Bronchial epithelial cell (primary cell): ENCODE measurements around the gene GOLGA6C. TPM values are rescaled to one million over a fixed set of nuclear protein-coding genes. Genes with fewer than 3 reads are reported as not detected.

Experiments used
- DNase-seq: peaks from one replicate; pipeline ENCODE4 v3.0.0-alpha.2; 2010; ENCODE audit warnings: low read depth
- FAIRE-seq: peaks from 2 replicates; lab custom pipeline; 2011; peaks lifted over from hg19 to GRCh38; lab: Jason Lieb, UNC
- H3K27me3 ChIP-seq: 2 replicates; pipeline ENCODE4 v1.5.1; 2011; ENCODE audit warnings: low read length; ENCODE audit not compliant: control insufficient read depth, insufficient read depth
- H3K36me3 ChIP-seq: 2 replicates; pipeline ENCODE4 v1.5.1; 2011; ENCODE audit warnings: low read length; ENCODE audit not compliant: control insufficient read depth, insufficient read depth
- H3K4me3 ChIP-seq: 2 replicates; pipeline ENCODE4 v1.5.1; 2011; ENCODE audit warnings: mild to moderate bottlenecking, low read depth, low read length, control low read depth
- total RNA-seq: library from RNA; depleted of rRNA; stranded (reverse); fragments of >200 nt; gene quantifications from 2 replicates; pipeline ENCODE4 v1.2.1, GENCODE V29; 2014
- TF ChIP-seq, protein P1 (sequence below): IDR thresholded peaks from 2 replicates; pipeline ENCODE4 v1.5.1; 2011; ENCODE audit warnings: mild to moderate bottlenecking, moderate library complexity, low read length, control low read depth, inconsistent platforms; ENCODE audit not compliant: insufficient read depth, severe bottlenecking

GOLGA6C gene
- total RNA-seq, 1 donor from 2014 or later, result under 0.01 TPM

DNA sequence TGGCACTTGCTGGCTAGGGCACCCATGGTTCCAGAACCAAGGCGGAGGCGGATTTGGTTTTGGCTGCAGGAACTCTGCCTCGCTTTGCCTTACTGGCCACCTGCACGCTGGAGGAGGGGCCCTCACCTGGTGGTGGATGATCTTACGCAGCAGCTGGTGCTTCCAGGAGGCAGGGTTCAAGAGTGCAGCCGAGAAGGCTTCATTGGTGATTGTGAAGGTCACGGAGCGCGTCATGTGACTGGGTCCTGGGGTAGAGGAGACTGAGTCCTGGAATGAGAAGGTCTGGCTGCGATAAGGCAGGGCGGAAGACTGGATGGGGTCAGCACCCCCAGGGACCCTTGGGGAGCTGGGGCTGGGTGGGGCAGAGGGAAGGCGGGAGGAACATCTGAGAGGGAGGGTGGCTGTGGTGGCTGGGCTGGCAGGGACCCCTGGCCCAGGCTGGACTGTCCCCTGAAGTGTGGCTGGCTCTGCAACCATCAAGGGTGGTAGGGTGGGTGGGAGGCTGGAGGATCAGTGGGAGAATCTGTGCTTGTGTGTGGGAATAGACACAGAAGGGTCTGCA lies 25.8 kb upstream of the GOLGA6C start:
- no peaks in the 10 kb centered on the region for H3K36me3 ChIP-seq
- no peak overlapping the region for H3K4me3 ChIP-seq
- no peak for FAIRE-seq
- TF ChIP-seq, protein P1, sequence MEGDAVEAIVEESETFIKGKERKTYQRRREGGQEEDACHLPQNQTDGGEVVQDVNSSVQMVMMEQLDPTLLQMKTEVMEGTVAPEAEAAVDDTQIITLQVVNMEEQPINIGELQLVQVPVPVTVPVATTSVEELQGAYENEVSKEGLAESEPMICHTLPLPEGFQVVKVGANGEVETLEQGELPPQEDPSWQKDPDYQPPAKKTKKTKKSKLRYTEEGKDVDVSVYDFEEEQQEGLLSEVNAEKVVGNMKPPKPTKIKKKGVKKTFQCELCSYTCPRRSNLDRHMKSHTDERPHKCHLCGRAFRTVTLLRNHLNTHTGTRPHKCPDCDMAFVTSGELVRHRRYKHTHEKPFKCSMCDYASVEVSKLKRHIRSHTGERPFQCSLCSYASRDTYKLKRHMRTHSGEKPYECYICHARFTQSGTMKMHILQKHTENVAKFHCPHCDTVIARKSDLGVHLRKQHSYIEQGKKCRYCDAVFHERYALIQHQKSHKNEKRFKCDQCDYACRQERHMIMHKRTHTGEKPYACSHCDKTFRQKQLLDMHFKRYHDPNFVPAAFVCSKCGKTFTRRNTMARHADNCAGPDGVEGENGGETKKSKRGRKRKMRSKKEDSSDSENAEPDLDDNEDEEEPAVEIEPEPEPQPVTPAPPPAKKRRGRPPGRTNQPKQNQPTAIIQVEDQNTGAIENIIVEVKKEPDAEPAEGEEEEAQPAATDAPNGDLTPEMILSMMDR, result no peak
- DNase-seq, result no peak
- H3K27me3 ChIP-seq, result peaks cover 3% of the 10 kb centered on the region

DNA sequence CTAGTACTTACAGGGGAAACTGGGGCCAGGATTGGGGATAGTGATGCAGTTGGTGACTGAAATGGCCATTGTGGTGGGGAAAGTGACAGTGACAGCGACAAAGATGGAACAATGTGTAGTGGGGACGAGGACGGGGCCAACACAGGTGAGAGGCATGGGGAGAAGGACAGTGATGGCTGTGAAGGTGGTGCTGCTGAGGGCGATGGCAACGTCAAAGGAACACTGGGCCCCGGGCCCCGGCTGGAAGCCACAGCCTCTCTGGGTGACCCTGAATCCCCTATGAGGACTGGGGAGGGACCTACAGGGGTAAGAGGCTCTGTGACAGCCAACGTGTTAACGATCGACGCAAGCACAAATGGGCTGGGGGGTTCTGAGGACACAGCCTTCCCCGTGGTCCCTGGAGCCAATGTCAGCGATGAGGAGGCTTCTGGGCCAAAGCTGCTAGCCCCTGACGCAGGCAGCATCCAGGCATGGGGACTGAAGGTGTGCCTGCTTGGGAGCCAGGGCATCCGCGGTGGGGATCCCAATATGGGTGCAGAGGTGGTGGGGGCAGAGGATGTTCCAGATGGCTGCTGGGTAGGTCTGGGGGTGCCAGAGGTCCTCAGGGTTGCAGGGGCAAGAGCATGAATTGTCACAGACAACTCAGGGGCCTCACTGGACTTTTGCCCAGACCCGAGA lies 25.2 kb upstream of the GOLGA6C start:
- no peaks in the 10 kb centered on the region for H3K36me3 ChIP-seq
- H3K4me3 ChIP-seq, result no peak overlapping the region
- TF ChIP-seq, protein P1, result no peak
- DNase-seq (no peak), FAIRE-seq (no peak)
- peaks cover 3% of the 10 kb centered on the region for H3K27me3 ChIP-seq

DNA sequence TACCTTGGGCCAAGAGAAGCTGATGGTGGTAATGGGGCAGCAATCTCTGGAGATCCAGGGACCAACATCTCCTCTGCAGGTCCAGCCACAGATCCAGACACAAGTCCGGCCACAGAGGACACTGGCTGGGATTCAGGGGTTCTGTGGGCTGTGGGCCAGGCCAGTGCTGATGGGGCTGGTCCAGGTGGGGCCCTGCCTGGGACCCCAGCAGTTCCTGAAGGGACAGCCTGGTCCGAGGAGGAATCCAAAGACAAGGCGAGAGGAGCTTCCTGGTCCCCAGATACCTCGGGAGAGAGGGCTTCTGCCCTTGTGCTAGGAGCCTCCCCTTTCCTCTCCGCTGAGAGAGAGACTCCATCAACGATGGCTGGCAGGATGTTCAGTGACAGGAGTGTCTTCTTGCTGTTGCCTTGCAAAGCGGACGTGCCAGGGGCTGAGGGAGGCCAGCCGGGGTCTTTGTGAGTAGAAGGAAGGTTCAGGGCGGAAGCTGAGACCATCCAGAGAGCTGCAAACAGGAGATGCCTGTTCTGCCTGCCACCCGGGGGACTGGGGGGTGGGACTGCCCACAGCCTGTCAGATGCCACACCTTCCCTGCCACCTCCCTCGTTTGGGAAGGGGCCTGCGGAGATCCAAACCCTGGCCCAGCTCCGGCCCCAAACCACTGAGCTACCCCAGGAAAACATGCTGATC lies 24.5 kb upstream of the GOLGA6C start:
- no peak for DNase-seq
- Histone ChIP-seq H3K36me3 (no peaks in the 10 kb centered on the region), H3K27me3 (peaks cover 4% of the 10 kb centered on the region), H3K4me3 (no peak overlapping the region)
- FAIRE-seq, result no peak
- TF ChIP-seq, protein P1, result no peak

DNA sequence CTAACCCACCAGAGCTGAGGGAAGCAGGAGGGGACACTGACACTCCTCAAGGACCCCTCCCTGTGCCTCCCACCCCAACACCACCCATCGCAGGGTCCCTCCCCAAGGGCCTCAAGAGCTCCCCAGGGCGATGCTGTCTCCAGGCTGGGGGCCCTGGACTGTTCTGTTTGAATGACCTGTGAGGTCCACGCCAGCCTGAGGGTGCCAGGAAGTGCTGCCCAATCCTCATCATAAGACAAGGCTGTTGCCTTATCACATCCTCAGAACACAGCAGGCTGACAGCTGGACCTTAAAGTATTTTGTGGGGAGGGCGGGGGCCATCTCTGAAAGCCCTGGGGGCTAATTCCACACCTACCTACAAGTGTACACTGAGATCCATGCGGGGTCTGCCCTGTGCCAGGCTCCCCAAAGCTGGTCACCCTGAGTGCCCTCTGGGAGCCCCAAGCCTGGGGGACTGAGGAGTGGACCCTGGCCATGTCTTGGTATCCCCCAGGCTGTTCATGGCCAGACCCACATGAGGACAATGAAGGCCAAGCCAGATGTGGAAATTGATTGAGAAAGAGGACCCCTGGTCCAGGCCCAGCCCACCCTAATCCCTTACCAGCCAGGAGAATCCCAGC lies 23.8 kb upstream of the GOLGA6C start:
- Histone ChIP-seq H3K27me3 (peaks cover 4% of the 10 kb centered on the region), H3K36me3 (no peaks in the 10 kb centered on the region), H3K4me3 (no peak overlapping the region)
- TF ChIP-seq, protein P1, result no peak
- FAIRE-seq (no peak), DNase-seq (no peak)

DNA sequence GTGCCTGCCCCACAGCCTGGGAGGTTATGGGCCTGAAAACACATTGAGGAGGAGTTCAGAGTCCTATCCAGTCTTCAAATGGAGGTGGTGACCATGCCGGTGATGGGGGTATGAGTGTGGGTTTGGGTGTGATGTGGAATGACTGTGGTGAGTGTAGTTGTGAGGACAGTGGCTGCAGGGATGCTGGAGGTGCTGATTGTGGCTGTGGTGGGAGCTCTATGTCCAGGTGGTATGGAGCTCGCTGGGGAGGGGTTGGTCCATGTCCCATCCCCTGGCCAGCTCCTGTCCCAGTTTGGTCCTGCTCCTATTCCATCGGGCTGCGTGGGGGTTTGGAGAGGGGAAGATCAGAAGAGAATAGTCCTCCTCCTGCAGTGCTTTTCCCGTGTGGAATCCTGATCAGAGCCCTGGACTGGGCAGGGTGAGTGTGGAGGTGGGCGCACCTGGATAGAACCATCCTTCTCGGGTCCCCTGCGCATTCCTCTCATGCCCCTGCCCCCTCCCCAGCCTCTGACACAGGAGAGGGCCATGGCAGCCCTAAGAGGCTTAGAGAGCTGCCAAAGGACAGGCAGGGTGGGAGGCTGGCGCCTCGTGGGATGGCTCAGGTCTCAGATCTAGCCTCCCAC lies 23.0 kb upstream of the GOLGA6C start:
- DNase-seq (no peak), FAIRE-seq (peak; percentile 95)
- Histone ChIP-seq H3K4me3 (no peak overlapping the region), H3K27me3 (peaks cover 4% of the 10 kb centered on the region), H3K36me3 (no peaks in the 10 kb centered on the region)
- TF ChIP-seq, protein P1, result no peak
